DMS114 treated with DMSO at 0.1 percent for 48 hours (cell line): Measurements from ENCODE around the gene AP1S1.
"Not testable (repeated sequence)": the region's sequence is repeated elsewhere in the genome, so short reads cannot be mapped to it uniquely, and the experiment has no call there.

Source experiments
- DNase-seq: peaks from one replicate; lab custom pipeline; 2025; ENCODE audit not compliant: unreplicated experiment; lab: John Stamatoyannopoulos, UW

The AP1S1 gene

DNA sequence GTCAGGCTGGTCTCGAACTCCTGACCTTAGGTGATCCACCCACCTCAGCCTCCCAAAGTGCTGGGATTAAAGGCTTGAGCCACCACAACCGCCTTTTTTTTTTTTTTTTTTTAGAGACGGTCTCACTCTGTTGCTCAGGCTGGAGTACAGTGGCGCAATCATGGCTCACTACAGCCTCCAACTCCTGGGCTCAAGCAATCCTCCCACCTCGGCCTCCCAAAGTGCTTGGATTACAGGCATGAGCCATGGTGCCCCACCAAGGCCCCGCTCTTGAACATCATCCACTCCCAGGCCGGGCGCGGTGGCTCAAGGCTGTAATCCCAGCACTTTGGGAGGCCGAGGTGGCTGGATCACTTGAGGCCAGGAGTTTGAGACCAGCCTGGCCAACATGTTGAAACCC, 45.2 kb downstream of the AP1S1 start:
- not testable (repeated sequence) for DNase-seq

DNA sequence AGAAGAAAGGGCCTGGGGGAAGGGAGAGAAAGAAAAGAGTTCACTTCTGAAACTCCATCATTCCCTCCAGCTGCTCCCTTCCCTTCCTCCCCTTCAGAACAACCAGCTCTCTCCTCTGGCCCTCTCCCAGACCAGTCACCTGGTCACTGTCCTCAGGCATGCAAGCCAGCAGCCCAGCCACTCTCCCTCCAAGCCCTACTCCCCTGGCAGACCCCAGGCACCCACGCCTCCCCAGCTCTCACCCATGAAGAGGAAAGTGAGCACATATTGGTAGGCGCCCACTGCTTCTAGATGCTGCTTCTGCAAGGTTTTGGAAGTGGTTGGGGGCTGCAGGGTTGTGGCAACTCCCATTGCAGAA, 46.2 kb downstream of the AP1S1 start:
- no peak for DNase-seq

- DNase-seq: no peak
These were observed 46.8 kb downstream of the AP1S1 start, which contains the start of gene MOGAT3 for GRCh38 chr7:101200862-101201599. Gene MOGAT3 (minus strand): TSS chr7:101201036. CDS start chr7:101200854, 182 bp downstream.

DNA sequence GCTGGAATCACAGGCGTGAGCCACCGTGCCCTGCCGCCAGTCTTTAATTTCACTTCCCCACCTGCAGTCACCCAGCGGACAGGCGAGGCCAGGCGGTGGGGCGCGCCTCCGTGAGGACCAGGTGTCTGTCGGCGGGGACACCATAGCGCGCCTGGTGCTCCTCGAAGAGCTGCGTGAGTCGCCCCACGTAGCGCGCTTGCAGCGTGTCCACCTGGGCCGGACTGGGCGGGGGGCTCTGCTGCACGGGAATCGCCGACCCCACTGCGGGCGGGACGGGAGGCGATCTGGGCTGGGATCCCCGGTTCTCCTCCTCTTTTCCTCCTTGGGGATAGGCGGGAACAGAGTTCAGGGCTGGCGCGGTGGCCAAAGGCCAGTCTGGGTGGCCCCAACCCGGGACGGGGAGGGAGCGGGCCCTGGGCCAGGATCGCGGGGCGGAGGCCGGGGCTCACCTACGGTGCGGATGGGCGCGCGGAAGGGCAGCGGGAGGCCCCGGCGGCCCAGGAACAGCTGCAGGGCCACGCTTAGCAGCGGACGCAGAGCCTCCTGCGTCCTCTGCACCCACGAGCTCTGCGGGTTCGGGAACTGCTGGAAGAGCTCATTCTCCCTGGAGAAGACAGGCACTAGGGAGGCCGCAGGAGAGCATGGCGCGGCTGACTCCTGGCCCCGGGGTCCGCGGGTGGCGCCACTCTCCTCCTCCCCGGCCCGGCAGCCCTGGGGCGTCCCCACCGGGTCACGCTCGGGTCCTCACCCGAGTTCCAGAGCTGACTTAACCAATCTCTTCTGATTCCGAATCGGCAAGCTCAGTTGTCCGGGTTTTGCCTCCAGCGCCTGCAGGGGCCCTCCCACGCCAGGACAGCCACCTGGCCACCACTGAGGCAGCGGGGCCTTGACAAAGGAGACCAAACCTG, 47.7 kb downstream of the AP1S1 start:
- DNase-seq: no peak

GRCh38 chr7:101202603-101202918, 48.3 kb downstream of the AP1S1 start:
- DNase-seq: no peak

DNA sequence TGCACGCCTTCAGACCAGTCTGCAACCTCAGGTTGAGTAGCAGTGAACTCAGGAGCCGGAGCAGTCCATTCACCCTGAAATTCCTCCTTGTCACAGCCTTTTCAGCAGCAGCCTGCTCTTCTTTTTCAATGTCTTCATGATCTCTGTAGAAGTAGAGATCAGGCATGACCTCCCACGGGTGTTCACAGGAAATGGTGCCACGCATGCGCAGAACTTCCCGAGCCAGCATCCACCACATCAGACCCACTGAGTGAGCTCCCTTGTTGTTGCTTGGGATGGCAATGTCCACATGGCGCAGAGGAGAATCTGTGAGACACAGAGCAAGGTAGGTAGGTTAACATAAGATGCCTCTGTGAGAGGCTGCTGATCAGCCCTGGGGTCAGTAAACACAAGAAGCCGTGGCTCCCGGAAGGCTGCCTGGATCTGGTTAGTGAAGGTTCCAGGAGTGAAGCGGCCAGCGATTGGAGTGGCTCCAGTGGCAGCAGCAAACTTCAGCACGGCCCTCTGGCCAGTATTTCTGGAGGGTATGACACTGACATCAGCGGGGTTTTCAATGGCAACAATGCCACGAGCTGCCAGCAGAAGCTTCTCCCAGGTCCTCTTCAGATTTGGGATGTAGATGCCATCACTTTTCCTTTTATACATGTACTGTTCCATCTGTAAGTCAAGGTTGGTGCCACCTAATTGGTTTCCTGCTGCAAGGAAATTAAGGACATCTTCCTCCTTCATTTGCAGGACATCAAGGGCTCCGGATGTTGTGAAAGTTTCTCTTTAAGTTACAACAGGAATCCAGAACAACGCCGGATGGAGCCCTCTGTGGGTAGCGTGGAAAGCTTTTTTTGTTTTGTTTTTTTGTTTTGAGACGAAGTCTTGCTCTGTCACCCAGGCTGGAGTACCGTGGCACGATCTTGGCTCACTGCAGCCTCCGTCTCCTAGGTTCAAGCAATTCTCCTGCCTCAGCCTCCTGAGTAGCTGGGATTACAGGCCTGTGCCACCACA, 49.8 kb downstream of the AP1S1 start:
- not testable (repeated sequence) for DNase-seq

DNA sequence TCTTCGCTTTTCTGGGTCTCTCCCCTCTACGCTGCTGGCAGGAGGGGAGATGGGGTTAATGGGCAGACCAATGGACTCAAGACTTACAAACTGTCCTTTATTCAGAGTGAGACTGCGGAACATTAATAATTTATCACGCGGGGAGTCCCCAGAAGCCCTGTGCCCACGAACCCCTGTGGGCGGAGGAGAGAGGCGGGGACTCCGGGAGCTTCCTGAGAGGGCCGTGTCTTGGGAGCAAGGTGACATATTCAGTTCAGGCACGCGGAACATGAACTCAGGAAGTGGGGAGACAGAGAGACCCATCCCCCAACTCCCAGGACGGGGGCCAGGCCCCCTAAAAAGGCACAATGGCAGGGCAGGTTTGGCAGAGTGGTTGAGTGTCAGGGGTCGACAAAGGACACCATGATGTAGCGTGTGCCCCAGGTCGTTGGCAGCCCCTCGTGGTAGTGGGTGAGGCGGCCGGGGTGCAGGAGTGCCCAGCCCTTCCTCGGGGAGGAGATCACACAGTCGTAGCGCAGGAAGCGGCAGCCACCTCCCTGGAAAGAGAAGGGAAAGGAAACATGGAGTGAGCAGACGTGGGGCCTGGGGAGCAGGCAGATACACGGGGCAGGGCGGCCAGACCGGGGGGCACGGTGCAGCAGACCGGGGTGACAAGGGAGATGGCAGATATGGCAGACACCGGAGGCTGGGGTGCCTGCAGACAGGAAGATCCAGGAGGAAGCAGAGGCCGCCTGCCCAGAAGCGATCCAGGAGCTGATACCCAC, 51.8 kb downstream of the AP1S1 start:
- DNase-seq: no peak

- no peak for DNase-seq
These were observed 52.4 kb downstream of the AP1S1 start for GRCh38 chr7:101206665-101207042.

DNA sequence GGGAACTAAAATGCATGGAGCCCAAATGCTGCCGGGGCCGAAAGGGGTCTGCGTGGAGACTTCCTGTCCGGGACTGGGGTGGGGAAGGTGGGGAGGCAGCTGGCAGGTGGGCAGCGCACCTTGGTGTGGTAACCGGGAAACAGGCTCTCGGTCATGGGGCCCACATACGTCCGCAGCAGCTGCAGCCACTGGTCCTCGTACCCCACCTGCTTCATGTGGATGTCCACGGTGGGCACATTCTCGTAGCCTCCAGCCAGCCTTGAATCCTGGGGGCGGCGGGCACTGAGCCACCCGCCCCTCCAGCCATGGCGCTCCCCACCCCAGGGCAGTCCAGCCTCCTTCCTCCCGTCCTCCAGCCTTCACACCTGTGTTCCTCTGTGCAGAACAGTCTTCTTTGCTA, 53.2 kb downstream of the AP1S1 start:
- no peak for DNase-seq

DNA sequence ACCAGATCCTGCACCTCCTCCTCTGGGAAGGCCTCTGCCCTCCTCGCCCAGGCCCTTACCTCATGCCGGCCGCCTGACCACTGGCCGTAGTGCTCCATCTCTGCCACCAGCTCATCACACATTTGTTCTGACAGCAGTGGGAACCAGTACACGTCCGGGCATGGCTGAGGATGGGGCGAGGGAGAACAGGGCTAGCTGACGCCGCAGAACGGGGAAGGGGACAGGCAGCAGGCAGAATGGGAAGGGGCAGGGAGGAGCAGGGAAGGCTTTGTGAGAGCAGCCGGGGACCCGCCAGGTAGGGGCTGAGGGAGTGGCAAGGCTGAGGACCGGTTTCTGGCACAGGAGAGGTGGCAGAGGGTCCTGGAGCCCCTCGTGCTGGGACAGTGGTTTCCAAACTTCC, 54.5 kb downstream of the AP1S1 start:
- DNase-seq: no peak

GRCh38 chr7:101210143-101210542, 55.9 kb downstream of the AP1S1 start:
- no peak for DNase-seq
